Measurements from ENCODE around the gene GPR156. TPM values are rescaled to one million over a fixed set of nuclear protein-coding genes. Genes with fewer than 3 reads are reported as not detected.
"Not testable (repeated sequence)": the region's sequence is repeated elsewhere in the genome, so short reads cannot be mapped to it uniquely, and the experiment has no call there.

The GPR156 gene
- total and polyA plus RNA-seq, 2 donors from 2014 or later: 0.17 to 0.50 TPM

DNA sequence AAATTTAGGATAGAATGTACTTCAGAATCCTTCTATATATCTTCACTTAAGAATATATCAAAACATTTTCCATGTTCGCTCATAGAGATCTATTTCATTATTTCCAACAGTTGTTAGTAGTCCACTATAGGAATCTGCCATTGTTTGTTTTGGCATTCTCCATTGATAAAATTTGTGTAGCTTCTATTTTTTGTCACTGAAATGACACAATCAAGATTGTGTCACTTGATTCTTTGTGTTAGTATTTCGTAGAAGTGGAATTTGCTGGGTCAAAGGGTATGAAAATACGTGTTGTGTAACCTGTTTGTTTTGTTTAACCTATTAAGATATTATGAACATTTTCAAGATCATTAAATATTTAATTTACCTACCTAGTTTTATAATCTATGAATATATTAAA, 15.9 kb upstream of the GPR156 start:
- FAIRE-seq (no peak), DNase-seq (no peak)
- TF ChIP-seq, protein P1, sequence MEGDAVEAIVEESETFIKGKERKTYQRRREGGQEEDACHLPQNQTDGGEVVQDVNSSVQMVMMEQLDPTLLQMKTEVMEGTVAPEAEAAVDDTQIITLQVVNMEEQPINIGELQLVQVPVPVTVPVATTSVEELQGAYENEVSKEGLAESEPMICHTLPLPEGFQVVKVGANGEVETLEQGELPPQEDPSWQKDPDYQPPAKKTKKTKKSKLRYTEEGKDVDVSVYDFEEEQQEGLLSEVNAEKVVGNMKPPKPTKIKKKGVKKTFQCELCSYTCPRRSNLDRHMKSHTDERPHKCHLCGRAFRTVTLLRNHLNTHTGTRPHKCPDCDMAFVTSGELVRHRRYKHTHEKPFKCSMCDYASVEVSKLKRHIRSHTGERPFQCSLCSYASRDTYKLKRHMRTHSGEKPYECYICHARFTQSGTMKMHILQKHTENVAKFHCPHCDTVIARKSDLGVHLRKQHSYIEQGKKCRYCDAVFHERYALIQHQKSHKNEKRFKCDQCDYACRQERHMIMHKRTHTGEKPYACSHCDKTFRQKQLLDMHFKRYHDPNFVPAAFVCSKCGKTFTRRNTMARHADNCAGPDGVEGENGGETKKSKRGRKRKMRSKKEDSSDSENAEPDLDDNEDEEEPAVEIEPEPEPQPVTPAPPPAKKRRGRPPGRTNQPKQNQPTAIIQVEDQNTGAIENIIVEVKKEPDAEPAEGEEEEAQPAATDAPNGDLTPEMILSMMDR (IDR thresholded peaks at IDR 0.05; ENCODE audit: borderline replicate concordance, extremely low read depth, insufficient read depth): no peak
- peaks cover 0 to 5% (median 0%) of the 10 kb centered on the region in 3 donors for H3K4me1 ChIP-seq (ENCODE audit: control insufficient read depth in 2 of 3, insufficient read depth in 2 of 3, low read depth in 1 of 3, low read length in 3 of 3)
- H3K36me3 ChIP-seq (ENCODE audit: control insufficient read depth in 2 of 3, insufficient read depth in 3 of 3, low read length in 3 of 3): no peaks in the 10 kb centered on the region
- intact Hi-C loops (cut with DNase I): no loop called here
- no peak overlapping the region for H3K4me3 ChIP-seq (ENCODE audit: low read length in 3 of 3)
- no peak overlapping the region for H3K9ac ChIP-seq (ENCODE audit: low read length in 3 of 3)
- H3K27ac ChIP-seq (ENCODE audit: low read depth in 2 of 2, low read length in 2 of 2): no peak overlapping the region
- H3K27me3 ChIP-seq (ENCODE audit: control insufficient read depth, insufficient read depth, low read length): no peaks in the 10 kb centered on the region
- no peaks in the 10 kb centered on the region for H3K9me3 ChIP-seq (ENCODE audit: control insufficient read depth in 2 of 3, insufficient read depth in 1 of 3, low read length in 3 of 3)

GRCh38 chr3:120299403-120299802, 14.4 kb upstream of the GPR156 start:
- H3K27ac ChIP-seq (ENCODE audit: low read depth in 2 of 2, low read length in 2 of 2): no peak overlapping the region
- TF ChIP-seq, protein P1 (IDR thresholded peaks at IDR 0.05; ENCODE audit: borderline replicate concordance, extremely low read depth, insufficient read depth): no peak
- H3K27me3 ChIP-seq (ENCODE audit: control insufficient read depth, insufficient read depth, low read length): no peaks in the 10 kb centered on the region
- H3K9me3 ChIP-seq (ENCODE audit: control insufficient read depth in 2 of 3, insufficient read depth in 1 of 3, low read length in 3 of 3): no peaks in the 10 kb centered on the region
- no peak for FAIRE-seq
- H3K4me3 ChIP-seq (ENCODE audit: low read length in 3 of 3): no peak overlapping the region
- no peak overlapping the region for H3K9ac ChIP-seq (ENCODE audit: low read length in 3 of 3)
- no peaks in the 10 kb centered on the region for H3K36me3 ChIP-seq (ENCODE audit: control insufficient read depth in 2 of 3, insufficient read depth in 3 of 3, low read length in 3 of 3)
- H3K4me1 ChIP-seq (ENCODE audit: control insufficient read depth in 2 of 3, insufficient read depth in 2 of 3, low read depth in 1 of 3, low read length in 3 of 3): no peaks in the 10 kb centered on the region
- intact Hi-C loops (cut with DNase I): no loop called here
- DNase-seq: no peak

- Histone ChIP-seq H3K4me3 (ENCODE audit: low read length in 3 of 3) (no peak overlapping the region), H3K36me3 (ENCODE audit: control insufficient read depth in 2 of 3, insufficient read depth in 3 of 3, low read length in 3 of 3) (no peaks in the 10 kb centered on the region), H3K4me1 (ENCODE audit: control insufficient read depth in 2 of 3, insufficient read depth in 2 of 3, low read depth in 1 of 3, low read length in 3 of 3) (no peaks in the 10 kb centered on the region), H3K27me3 (ENCODE audit: control insufficient read depth, insufficient read depth, low read length) (no peaks in the 10 kb centered on the region), H3K27ac (ENCODE audit: low read depth in 2 of 2, low read length in 2 of 2) (no peak overlapping the region), H3K9me3 (ENCODE audit: control insufficient read depth in 2 of 3, insufficient read depth in 1 of 3, low read length in 3 of 3) (no peaks in the 10 kb centered on the region), H3K9ac (ENCODE audit: low read length in 3 of 3) (no peak overlapping the region)
- intact Hi-C loops (cut with DNase I): no loop called here
- DNase-seq (no peak), FAIRE-seq (no peak)
- TF ChIP-seq, protein P1 (IDR thresholded peaks at IDR 0.05; ENCODE audit: borderline replicate concordance, extremely low read depth, insufficient read depth): no peak
These were observed 14.0 kb upstream of the GPR156 start for GRCh38 chr3:120298996-120299395.

DNA sequence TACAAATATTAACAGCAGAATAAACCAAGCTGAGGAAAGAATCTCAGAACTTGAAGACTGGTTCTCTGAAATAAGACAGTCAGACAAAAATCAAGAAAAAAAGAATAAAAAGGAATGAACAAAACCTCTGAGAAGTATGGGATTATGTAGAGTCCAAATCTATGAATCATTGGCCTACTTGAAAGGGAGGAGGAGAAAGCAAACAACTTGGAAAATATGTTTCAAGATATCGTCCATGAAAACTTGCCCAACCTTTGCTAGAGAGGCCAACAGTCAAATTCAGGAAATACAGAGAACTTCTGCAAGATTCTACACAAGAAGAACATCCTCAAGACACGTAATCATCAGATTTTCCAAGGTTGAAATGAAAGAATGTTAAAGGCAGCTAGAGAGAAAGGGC, 6.5 kb upstream of the GPR156 start:
- intact Hi-C loops (cut with DNase I); FAIRE-seq; H3K27me3 ChIP-seq (ENCODE audit: control insufficient read depth, insufficient read depth, low read length): not testable (repeated sequence)

More for the DNA sequence above, 6.5 kb upstream of the GPR156 start:
- not testable (repeated sequence) for H3K36me3 ChIP-seq (ENCODE audit: control insufficient read depth in 2 of 3, insufficient read depth in 3 of 3, low read length in 3 of 3); H3K4me3 ChIP-seq (ENCODE audit: low read length in 3 of 3); H3K27ac ChIP-seq (ENCODE audit: low read depth in 2 of 2, low read length in 2 of 2); H3K9ac ChIP-seq (ENCODE audit: low read length in 3 of 3); H3K9me3 ChIP-seq (ENCODE audit: control insufficient read depth in 2 of 3, insufficient read depth in 1 of 3, low read length in 3 of 3); DNase-seq; H3K4me1 ChIP-seq (ENCODE audit: control insufficient read depth in 2 of 3, insufficient read depth in 2 of 3, low read depth in 1 of 3, low read length in 3 of 3)

Data from kidney (tissue), 14 donors.